ENCODE results near the gene SCN2A.

- TF ChIP-seq POLR2AphosphoS5 (IDR thresholded peaks at IDR 0.05; ENCODE audit: insufficient read depth, low read depth, low read length): no peak
- no peak for TF ChIP-seq POLR2A (IDR thresholded peaks at IDR 0.05; ENCODE audit: low read depth, low read length)
- no peak for TF ChIP-seq FOS (IDR thresholded peaks at IDR 0.05; ENCODE audit: borderline replicate concordance, insufficient read depth, low read length)
- no peak for TF ChIP-seq CTCF (IDR thresholded peaks at IDR 0.05; ENCODE audit: extremely low read depth in 1 of 2, insufficient read depth in 1 of 2, low read depth in 1 of 2, low read length in 2 of 2)
- no peak for TF ChIP-seq MAX (IDR thresholded peaks at IDR 0.05; ENCODE audit: insufficient read depth, insufficient read length)
- no peak for TF ChIP-seq EZH2 (IDR thresholded peaks at IDR 0.05; ENCODE audit: borderline replicate concordance, low read depth, low read length, severe bottlenecking)
- no peak for TF ChIP-seq MYC (IDR thresholded peaks at IDR 0.05; ENCODE audit: low read depth, low read length)
- TF ChIP-seq JUN (IDR thresholded peaks at IDR 0.05; ENCODE audit: borderline replicate concordance, insufficient read depth, insufficient read length, low read depth): no peak
- TF ChIP-seq GATA2 (IDR thresholded peaks at IDR 0.05; ENCODE audit: insufficient read depth, insufficient read length, low read depth, low read length): no peak
Measured at GRCh38 chr2:165406173-165406572, 167.0 kb downstream of the SCN2A start.
